Heart left ventricle (tissue), 16 donors: ENCODE measurements around the gene FAM111A. TPM values are rescaled to one million over a fixed set of nuclear protein-coding genes. Genes with fewer than 3 reads are reported as not detected.
A peak's percentile ranks its signal among the peaks of the same experiment; 100 is the strongest.

Source experiments
- ATAC-seq, 4 donors: fragments of 200-7000 bp; cut with Tn5 transposase; one replicate each; pipeline ENCODE4 v1.9.1; 2020 to 2022; ENCODE audit warnings: moderate library complexity in 4 of 4, mild to moderate bottlenecking in 3 of 4, moderate number of reproducible peaks in 1 of 4
- DNase-seq, 5 donors: peaks; one replicate each; pipeline ENCODE4 v3.0.0-alpha.2; 2020
- H3K27ac ChIP-seq, 12 donors: fragments of 200-600 bp; sonication (generic) in 4 of 12; one replicate each; pipeline versions ENCODE4 v1.5.0 to v1.8.0; 2016 to 2022; ENCODE audit warnings: mild to moderate bottlenecking in 2 of 12
- H3K27me3 ChIP-seq, 9 donors: fragments of 200-600 bp; sonication (generic) in 2 of 9; one replicate each; pipeline versions ENCODE4 v1.5.1 to v1.8.0; 2016 to 2022; ENCODE audit warnings: mild to moderate bottlenecking in 3 of 9
- H3K36me3 ChIP-seq, 9 donors: fragments of 200-600 bp; sonication (generic) in 2 of 9; one replicate each; pipeline versions ENCODE4 v1.5.0 to v1.8.0; 2018 to 2022; ENCODE audit warnings: mild to moderate bottlenecking in 2 of 9
- H3K4me1 ChIP-seq, 12 donors: fragments of 200-600 bp; sonication (generic) in 4 of 12; one replicate each; pipeline versions ENCODE4 v1.5.0 to v1.8.0; 2016 to 2022; ENCODE audit warnings: mild to moderate bottlenecking in 3 of 12
- H3K4me3 ChIP-seq, 12 donors: fragments of 200-600 bp; sonication (generic) in 4 of 12; one replicate each; pipeline versions ENCODE4 v1.5.0 to v1.8.0; 2017 to 2022; ENCODE audit warnings: mild to moderate bottlenecking in 9 of 12, moderate library complexity in 4 of 12
- H3K9me3 ChIP-seq, 12 donors: fragments of 200-600 bp; sonication (generic) in 4 of 12; one replicate each; pipeline versions ENCODE4 v1.5.0 to v1.8.0; 2016 to 2022; ENCODE audit warnings: mild to moderate bottlenecking in 1 of 12
- POLR2A ChIP-seq, 2 donors: fragments of 450-650 bp; IDR thresholded peaks; one replicate each; pipeline ENCODE4 v1.6.1; 2017; ENCODE audit warnings: antibody characterized with exemption in 2 of 2, mild to moderate bottlenecking in 2 of 2, moderate library complexity in 2 of 2
- WGBS, 4 donors: extraction: QIAGEN DNeasy Blood & Tissue Kit in 2 of 4; methylation state at CpG; one replicate each; pipeline versions ENCODE4 v1.1.5 to v1.1.7; 2013 to 2018; 5-methylcytosine and 5-hydroxymethylcytosine counted together
- intact Hi-C, 10 donors: fragments of 100-400 bp; cut with DNase I; formaldehyde crosslinking; loops; one replicate each; pipeline versions ENCODE4 v1.11.1 to v1.14.2; 2022
- polyA plus RNA-seq, 2 donors: library from polyadenylated mRNA; stranded (reverse); fragments of 200-250 nt; gene quantifications; one replicate each; pipeline ENCODE4 v1.2.3, GENCODE V29; 2013
- total RNA-seq, 9 donors: library from RNA; depleted of rRNA in 2 of 9; stranded (reverse); fragments of >200 nt in 2 of 9; fragmentation: NEBNext Ultra II Directional in 3 of 9; extraction: Animal tissue kit (Norgen Biotek cat#: 25700) in 3 of 9; gene quantifications; one replicate each; pipeline versions ENCODE4 v1.1.0 to v1.2.4, GENCODE V29; 2016 to 2023
- TF ChIP-seq, protein P1 (sequence below), 12 donors: fragments of 200-600 bp; sonication (generic) in 4 of 12; IDR thresholded peaks; one replicate each; pipeline versions ENCODE4 v1.5.0 to v1.8.0; 2018 to 2022; ENCODE audit warnings: antibody characterized with exemption in 12 of 12, mild to moderate bottlenecking in 5 of 12
- donor health status: ischemic (EF 13 %, LVEDD 7.1; RV severe dilation, severe dysfunction).
- donor health status: healthy with polysubstance abuse.
- donor health status: DM: no; HTN: yes; CAD: no.
- donor health status: DM: no; HTN: no; CAD: no.
- donor health status: ischemic (EF 25% LVEDD 6.9; RV normal size, moderate dysfunction).
- donor health status: ischemic (EF 25% LVEDD 5.7; RV mildly dilated, moderate dysfunction).
- donor health status: healthy.
- donor health status: DM: yes; HTN: yes; CAD: no.
- donor health status: ischemic (EF 35%, LVEDD 5.7; RV mildly dilated, moderate dysfunction).
- donor health status: nonischemic (EF 11% LVEDD 7.7; RV severe dilation, severe dysfunction).
- donor health status: DM: yes; HTN: yes; CAD: no.
- donor health status: PGD.
- donor health status: ischemic (EF 29% LVEDD 5.4; RV normal size, mild dysfunction).
- donor health status: nonischemic (EF 23%, LVEDD 6.1; RV moderate dilation, normal function).

The FAM111A gene
- total and polyA plus RNA-seq, 11 donors: 3.3 to 38.3 (median 8.0) TPM

DNA sequence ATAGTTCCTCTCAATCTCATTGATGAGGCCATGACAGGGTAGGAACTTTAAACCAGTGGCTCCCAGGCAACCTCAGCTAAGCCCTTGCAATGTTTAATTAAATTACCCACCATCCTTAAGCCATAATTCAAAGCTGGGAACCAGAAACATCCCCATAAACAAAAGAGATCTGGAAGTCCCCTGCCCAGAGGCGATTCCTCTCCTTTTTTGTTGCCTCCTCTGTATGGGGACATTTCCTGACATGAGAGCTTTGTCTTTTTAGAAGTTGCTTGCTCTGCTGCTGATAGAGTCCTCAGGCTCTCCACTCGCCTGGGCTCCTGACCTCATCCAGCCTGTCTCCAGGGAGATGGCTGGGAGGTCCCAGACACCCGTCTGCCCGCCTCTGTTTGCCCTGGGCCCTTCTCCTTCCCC, 32.4 kb downstream of the FAM111A start:
- ATAC-seq (no peak), DNase-seq (peak in 1 of 5 donors; percentile 51)
- intact Hi-C loops: loop anchor here in 3 of 10 donors (2.0 to 10.0 kb wide), 3 partner anchors 30 to 260 kb away; partner anchors contain the start of genes OR5A1 (in 1 of the 3) and OR5A2 (in 1 of the 3)
- no peak for TF ChIP-seq POLR2A (IDR thresholded peaks at IDR 0.05)
- TF ChIP-seq, protein P1, sequence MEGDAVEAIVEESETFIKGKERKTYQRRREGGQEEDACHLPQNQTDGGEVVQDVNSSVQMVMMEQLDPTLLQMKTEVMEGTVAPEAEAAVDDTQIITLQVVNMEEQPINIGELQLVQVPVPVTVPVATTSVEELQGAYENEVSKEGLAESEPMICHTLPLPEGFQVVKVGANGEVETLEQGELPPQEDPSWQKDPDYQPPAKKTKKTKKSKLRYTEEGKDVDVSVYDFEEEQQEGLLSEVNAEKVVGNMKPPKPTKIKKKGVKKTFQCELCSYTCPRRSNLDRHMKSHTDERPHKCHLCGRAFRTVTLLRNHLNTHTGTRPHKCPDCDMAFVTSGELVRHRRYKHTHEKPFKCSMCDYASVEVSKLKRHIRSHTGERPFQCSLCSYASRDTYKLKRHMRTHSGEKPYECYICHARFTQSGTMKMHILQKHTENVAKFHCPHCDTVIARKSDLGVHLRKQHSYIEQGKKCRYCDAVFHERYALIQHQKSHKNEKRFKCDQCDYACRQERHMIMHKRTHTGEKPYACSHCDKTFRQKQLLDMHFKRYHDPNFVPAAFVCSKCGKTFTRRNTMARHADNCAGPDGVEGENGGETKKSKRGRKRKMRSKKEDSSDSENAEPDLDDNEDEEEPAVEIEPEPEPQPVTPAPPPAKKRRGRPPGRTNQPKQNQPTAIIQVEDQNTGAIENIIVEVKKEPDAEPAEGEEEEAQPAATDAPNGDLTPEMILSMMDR (IDR thresholded peaks at IDR 0.05): no peak
- WGBS, 4 donors: 50 to 57% (median 54%) methylated on average over 4 of the region's 4 CpGs
- Histone ChIP-seq H3K36me3 (no peaks in the 10 kb centered on the region), H3K27me3 (no peaks in the 10 kb centered on the region), H3K4me1 (peaks cover 0 to 27% (median 10%) of the 10 kb centered on the region in 12 donors), H3K9me3 (peaks cover 0 to 9% (median 2%) of the 10 kb centered on the region in 12 donors), H3K27ac (peak overlapping the region in 1 of 12 donors; percentile 13), H3K4me3 (no peak overlapping the region)

DNA sequence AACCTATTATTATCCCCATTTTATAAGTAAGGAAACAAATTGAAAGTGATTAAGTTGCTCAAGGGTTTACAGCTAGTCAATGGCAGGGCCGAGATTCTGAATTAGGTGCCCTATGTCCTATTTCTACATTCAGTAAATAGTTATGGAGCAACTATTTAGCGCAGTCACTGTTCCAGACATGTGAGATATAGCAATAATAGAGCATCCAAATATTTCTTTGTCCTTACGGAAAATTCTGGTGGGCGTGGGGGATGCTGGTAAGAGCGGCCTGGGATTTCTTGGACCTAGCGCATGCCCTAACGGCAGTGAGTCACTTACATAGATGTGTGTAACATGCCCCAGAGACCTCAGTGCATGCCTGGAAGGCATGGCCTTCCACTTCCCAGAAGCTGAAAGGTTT, 33.7 kb downstream of the FAM111A start:
- intact Hi-C loops: loop anchor here in 2 of 10 donors (10.0 kb wide), 2 partner anchors 248 to 258 kb away; partner anchors contain the start of genes OR5A1 (in 1 of the 2) and OR5A2 (in 1 of the 2)
- no peak overlapping the region for H3K27ac ChIP-seq
- TF ChIP-seq, protein P1 (IDR thresholded peaks at IDR 0.05): no peak
- TF ChIP-seq POLR2A (IDR thresholded peaks at IDR 0.05): no peak
- H3K36me3 ChIP-seq: no peaks in the 10 kb centered on the region
- 86 to 92% (median 87%) methylated on average over 7 of the region's 7 CpGs for WGBS, 4 donors
- H3K9me3 ChIP-seq: peaks cover 0 to 9% (median 2%) of the 10 kb centered on the region in 12 donors
- no peak for ATAC-seq
- DNase-seq: no peak
- H3K4me1 ChIP-seq: peaks cover 0 to 25% (median 10%) of the 10 kb centered on the region in 12 donors
- H3K27me3 ChIP-seq: no peaks in the 10 kb centered on the region
- no peak overlapping the region for H3K4me3 ChIP-seq

DNA sequence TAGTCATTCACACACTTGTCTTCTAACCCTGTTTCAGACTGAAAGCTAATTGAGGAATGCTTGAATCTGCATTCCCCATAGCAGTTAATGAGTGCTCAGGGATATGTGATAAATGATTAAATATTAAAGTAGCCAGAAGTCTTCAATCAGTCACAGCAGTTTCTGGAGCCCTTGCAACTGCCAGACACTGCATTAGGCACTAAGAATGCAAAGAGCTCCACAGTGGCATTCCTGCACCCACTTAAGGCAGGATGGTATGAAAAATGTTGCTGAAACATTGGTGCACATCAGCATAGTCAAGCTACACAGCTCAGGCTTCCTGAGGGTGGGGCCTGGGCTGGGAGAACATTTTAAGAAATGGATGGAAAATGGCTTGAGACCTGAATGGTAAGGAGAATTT, 35.7 kb downstream of the FAM111A start:
- no peak overlapping the region for H3K27ac ChIP-seq
- peaks cover 0 to 9% (median 2%) of the 10 kb centered on the region in 12 donors for H3K9me3 ChIP-seq
- TF ChIP-seq, protein P1 (IDR thresholded peaks at IDR 0.05): no peak
- TF ChIP-seq POLR2A (IDR thresholded peaks at IDR 0.05): no peak
- DNase-seq: no peak
- intact Hi-C loops: loop anchor here in 2 of 10 donors (10.0 kb wide), 2 partner anchors 246 to 256 kb away; partner anchors contain the start of genes OR5A1 (in 1 of the 2) and OR5A2 (in 1 of the 2)
- H3K36me3 ChIP-seq: peaks cover 0 to 14% (median 5%) of the 10 kb centered on the region in 9 donors
- no peak overlapping the region for H3K4me3 ChIP-seq
- ATAC-seq: no peak
- H3K4me1 ChIP-seq: peaks cover 0 to 15% (median 2%) of the 10 kb centered on the region in 12 donors
- H3K27me3 ChIP-seq: no peaks in the 10 kb centered on the region

GRCh38 chr11:59179121-59179520, 36.5 kb downstream of the FAM111A start:
- Histone ChIP-seq H3K27ac (no peak overlapping the region), H3K27me3 (no peaks in the 10 kb centered on the region), H3K9me3 (peaks cover 0 to 9% (median 2%) of the 10 kb centered on the region in 12 donors), H3K36me3 (peaks cover 0 to 14% (median 5%) of the 10 kb centered on the region in 9 donors), H3K4me1 (peaks cover 0 to 9% (median 0%) of the 10 kb centered on the region in 12 donors), H3K4me3 (no peak overlapping the region)
- 78 to 86% (median 83%) methylated on average over 2 of the region's 2 CpGs for WGBS, 4 donors
- TF ChIP-seq, protein P1 (IDR thresholded peaks at IDR 0.05): no peak
- no peak for TF ChIP-seq POLR2A (IDR thresholded peaks at IDR 0.05)
- intact Hi-C loops: loop anchor here in 2 of 10 donors (10.0 kb wide), 2 partner anchors 246 to 256 kb away; partner anchors contain the start of genes OR5A1 (in 1 of the 2) and OR5A2 (in 1 of the 2)
- ATAC-seq: no peak
- no peak for DNase-seq
